Stimulated activated CD8-positive, alpha-beta memory T cell treated with anti-CD3 and anti-CD28 coated beads, Interleukin-4, amount 100 ng/mL, for 24 hours (primary cell): ENCODE results near the gene NLRP12.
"Not testable (repeated sequence)": the region's sequence is repeated elsewhere in the genome, so short reads cannot be mapped to it uniquely, and the experiment has no call there.

Experiments
- DNase-seq: peaks from one replicate; pipeline ENCODE4 v3.0.0-alpha.2; 2020; ENCODE audit warnings: low read depth

Gene NLRP12

DNA sequence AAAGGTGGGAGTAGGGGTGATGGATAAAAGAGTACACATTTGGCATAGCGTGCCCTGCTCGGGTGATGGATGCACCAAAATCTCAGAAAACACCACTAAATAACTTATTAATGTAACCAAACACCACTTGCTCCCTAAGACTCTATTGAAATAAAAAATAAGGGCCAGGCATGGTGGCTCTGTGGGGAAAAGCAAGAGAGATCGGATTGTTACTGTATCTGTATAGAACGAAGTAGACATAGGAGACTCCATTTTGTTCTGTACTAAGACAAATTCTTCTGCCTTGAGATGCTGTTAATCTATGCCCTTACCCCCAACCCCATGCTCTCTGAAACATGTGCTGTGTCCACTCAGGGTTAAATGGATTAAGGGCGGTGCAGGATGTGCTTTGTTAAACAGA, 14.3 kb upstream of the NLRP12 start:
- DNase-seq = not testable (repeated sequence)

DNA sequence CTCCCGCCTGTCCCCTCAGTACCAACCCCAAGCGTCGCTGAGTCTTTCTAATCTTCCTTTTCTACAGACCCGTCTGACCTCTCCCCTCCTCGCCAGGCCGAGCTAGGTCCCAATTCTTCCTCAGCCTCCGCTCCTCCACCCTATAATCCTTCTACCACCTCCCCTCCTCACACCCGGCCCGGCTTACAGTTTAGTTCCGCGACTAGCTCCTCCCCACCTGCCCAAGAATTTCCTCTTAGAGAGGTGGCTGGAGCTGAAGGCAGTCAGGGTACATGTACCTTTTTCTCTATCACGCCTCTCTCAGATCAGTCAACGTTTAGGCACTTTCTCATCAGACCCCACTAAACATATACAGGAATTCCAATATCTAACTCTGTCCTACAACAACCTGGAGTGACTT, 8.7 kb upstream of the NLRP12 start:
- not testable (repeated sequence) for DNase-seq

DNA sequence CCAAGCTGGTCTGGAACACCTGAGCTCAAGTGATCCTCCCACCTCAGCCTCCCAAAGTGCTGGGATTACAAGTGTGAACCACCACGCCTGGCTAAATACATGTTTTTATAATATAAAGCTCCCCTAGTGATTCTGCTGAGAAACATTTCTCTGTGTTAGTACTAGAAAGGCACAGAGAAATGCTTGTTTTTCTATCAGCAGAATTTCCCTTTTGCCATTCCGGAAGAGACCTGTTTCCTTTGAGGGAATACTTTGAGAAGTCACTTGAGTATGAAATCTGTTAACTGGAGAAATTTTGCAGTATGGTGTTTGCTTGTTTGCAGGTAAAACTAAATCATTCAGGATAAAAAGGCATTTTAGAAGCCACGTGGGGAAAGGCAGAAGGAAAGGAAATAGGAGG, 4.4 kb upstream of the NLRP12 start:
- DNase-seq = no peak

DNA sequence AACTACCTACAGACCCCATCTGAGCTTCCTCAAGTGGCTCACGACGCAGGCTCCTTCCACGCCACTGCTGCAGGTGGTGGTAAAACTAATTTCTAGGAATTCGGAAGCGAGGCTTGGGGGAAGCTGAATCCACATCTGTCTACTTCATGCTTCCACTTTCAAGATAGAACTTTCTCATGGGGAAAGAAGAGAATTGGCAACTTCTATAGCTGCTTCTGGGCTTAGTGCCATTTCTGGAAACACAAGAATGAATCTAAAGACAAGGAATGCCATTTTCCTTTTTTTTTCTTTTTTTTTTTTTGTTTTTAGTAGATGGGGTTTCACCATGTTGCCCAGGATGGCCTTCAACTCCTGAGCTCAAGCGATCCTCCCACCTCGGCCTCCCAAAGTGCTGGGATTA, 2.8 kb upstream of the NLRP12 start:
- no peak for DNase-seq

DNA sequence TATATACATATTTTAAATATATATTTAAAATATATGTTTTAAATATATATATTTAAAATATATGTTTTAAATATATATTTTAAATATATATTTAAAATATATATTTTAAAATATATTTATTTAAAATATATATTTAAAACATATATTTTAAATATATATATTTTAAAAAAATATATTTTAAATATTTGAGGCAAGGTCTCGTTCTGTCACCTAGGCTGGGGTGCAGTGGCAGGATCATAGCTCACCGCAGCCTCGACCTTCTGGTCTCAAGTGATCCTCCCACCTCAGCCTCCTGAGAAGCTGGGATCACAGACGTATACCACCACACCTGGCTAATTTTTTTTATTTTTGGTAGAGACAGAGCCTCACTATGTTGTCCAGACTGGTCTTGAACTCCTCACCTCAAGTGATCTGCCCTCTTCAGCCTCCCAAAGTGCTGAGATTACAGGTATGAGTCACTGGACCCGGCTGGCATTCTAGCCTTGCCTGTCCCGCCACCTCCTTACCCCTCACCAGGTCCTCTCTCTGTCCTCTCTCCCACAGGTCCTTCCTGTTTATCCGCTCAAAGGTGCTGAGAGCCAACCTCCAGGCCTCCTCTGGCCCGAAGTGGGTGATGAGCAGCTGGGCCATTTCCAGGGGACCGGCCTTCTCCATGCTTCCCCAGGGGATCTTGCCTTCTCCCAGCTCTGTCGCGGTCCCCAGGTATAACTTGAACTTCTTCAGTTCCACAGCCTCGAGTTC, 564 bp downstream of the NLRP12 start:
- no peak for DNase-seq

DNA sequence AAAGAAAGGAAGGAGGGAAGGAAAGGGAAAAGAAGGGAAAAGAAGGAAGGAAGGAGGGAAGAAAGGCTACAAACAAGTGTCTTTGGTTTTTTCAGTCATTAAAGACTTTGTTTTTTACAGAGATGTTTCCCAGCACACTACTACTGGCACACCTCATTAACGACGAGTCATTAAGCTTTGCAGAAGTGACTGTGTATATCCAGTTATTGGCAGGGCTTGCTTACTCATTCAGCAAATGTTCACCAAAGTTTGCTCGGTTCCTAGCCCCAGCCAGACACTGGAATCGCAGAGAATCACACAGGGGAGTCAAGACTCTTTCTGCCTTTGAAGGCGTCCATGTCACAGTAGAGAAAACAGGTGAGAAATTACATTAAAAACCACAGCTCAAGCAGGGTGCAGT, 4.3 kb downstream of the NLRP12 start:
- DNase-seq = no peak

DNA sequence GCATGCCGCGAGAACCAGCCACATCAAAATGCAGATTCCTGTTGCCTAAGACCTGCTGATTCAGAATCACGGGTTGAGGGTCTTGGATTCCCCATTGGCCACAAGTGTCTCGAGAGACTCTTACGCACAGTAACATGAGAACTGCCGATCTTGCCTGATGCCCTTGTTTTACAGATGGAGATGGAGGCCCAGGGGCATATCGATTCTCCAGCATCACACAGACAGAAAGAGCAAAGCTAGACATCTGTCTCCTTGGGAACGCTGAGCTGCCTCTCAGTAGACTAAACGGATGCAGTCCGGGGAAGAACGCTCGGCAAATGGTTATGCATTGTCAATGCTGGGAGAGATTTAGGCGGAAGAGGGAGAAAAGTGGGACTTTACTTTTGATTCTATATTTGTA, 5.4 kb downstream of the NLRP12 start:
- DNase-seq = no peak

DNA sequence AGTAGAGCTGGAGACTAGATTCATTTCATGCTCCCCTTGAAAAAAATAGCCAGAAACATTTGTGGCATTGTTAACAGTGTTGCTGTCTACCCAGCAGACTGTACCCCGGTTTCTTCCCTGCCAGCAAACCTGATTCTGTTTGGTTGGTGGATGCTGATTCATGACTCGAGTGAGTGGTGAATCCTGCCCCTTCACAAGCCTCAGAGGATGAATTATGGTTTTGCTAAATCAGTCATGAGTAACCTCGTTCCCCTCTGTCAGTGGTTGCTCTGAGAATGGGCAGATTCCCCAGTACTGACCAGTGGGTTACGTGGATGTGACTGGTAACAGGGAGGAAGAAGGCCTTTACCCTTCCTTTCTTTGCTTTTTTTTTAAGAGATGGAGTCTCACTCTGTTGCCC, 10.1 kb downstream of the NLRP12 start:
- DNase-seq = no peak

DNA sequence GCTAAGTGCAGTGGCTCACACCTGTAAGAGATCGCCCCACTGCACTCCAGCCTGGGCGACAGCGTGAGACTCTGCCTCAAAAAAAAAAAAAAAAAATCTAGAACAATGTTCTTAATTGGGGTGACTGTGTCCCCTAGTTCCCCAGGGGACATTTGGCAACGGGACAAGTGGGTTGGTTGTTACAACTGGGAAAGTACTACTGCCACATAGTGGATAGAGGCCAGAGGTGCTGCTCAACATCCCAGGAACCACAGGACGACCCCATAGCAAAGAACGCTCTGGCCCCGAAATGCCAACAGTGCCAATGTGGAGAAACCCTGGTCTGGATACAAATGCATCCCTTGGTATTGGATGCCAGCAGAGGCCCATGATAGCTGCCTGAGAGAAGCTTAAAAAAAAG, 11.8 kb downstream of the NLRP12 start:
- DNase-seq = no peak

DNA sequence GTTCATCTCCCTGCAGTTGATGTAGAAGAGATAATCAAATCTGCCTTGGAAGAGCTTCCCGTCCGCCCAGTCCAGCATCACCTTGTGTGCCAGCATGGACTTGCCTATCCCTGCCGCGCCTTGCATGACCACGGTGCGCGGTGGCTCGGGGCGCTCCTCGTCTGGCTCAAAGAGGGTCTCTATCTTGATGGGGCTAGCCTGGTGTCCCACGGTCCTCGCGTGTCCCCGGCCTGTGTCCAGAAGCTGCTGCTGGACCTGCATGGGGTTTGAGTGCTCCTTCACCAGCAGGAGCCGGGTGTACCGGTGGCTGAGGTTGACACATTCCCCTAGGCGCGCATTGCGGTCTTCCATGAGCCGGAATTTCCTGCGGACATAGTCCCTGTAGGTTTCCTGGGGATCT, 13.2 kb downstream of the NLRP12 start:
- DNase-seq = no peak

DNA sequence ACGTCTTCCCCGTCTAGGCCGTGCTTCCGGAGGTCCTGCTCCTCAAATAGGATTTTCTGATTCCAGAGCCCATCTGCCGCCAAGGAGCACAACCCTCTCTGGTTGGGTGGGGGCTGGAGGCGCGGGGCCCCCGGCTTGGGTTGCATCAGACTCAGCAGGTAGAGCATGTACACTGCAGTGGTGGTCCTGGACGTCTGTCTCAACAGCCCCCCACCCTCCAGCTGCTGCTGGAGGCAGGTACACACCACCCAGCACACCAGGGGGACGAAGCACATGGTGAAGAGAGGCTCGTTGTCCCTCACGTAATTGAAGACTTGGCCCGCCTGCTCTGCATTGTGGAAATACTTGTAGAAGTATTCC, 13.9 kb downstream of the NLRP12 start:
- DNase-seq = no peak

DNA sequence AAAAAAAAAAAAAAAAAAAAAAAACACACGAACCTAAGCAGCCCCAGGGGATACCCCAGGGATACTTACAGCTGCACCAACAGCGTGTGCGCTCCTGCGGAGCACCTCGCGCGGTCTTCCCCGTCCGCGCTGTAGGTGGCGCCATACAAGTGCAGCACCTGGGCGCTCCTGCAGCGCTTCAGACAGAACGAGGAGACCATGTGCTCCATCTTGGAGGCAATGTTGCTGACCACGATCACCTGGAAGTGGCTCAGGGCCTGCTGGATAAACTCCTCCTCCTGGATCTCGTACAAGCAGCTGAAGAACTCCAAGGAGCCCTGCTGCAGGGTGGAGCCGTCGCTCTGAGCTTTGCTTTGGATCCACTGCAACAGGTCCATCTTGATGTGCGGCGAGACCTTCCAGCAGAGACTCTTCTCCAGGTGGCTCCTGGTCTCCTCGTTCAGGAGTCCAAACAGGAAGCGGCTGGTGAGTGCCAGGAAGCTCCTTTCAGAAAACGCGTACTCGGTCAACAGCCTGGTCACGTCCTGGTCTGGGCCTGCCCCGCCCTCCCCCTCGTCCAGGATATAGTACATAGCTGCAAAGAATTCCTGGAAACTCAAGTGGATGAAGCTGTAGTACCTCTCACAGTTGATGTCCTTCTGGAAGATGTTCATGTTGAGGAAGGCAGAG, 14.5 kb downstream of the NLRP12 start:
- no peak for DNase-seq

DNA sequence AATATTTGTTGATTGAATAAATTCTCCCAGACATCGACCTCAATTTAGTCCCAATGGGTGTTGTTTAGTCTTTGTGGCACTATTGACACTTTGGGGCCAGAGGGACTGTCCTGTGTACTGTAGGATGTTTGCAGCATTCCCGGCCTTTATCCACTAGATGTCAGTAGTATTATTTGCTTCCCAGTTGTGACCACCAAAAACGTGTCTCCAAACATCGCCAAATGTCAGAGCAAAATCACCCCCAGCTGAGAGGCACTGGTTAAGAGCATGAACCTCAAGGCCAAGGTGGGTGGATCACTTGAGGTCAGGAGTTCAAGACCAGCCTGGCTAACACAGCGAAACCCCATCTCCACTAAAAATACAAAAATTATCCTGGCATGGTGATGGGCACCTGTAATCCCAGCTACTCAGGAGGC, 15.4 kb downstream of the NLRP12 start:
- DNase-seq = no peak

DNA sequence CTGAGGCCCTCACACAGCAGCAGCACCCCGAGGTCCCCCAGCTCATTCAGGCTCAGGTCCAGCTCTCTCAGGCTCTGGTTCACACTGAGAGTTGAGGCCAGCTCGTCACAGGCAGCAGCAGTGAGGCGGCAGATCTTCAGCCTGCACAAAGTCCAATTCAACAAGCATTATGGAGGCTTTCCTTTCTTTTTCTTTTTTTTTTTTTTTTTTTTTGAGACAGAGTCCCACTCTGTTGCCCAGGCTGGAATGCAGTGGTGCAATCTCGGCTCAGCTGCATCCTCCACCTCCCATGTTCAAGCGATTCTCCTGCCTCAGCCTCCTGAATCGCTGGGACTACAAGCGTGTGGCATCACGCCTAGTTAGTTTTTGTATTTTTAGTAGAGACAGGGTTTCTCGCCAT, 22.9 kb downstream of the NLRP12 start:
- DNase-seq = no peak

DNA sequence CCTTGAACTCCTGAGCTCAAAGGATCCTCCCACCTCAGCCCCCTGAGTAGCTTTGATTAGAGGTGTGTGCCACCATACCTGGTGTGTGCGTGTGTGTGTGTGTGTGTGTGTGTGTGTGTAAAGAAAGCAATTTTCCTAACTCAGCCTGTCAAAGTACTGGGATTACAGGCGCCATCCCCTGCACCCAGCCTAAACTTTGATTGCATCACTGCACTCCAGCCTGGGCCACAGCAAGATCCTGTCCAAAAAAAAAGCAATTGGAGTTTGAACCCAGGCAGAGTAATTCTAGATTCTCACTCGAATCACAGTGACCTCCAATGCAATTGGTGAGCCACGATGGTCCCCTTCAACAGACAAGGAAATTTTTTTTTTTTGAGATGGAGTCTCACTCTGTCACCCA, 29.1 kb downstream of the NLRP12 start:
- no peak for DNase-seq

DNA sequence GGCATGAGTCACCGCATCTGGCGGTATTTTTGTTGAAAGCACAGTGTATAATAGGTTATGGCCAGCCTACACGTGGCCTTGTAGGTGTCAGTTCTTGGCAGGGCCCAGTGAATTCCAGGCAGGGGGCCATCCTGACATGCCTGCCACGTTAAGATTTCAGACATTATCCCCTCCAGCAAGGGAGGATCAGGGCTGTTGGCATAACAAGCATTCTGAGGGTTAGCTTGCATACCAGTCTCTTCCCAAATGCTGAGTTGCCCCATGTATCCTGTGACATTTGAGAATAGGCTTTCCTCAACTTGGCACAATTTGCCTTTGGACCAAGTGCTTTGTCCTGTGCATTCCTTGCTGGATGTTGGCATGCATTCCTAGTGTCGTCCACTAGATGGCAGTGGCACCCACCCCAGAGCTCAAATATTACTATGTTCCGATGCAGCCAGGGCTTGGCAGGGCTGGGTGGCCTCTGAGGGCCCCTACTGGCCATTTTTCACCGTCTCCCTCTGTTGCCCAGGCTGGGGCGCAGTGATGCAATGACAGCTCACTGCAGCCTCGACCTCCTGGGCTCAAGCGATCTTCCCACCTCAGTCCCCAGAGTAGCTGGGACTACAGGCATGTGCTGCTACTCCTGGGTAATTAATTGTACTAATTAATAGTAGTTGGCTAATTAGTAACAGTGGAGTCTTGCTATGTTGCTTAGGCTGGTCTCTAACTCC, 31.2 kb downstream of the NLRP12 start:
- DNase-seq = peak; percentile 57

DNA sequence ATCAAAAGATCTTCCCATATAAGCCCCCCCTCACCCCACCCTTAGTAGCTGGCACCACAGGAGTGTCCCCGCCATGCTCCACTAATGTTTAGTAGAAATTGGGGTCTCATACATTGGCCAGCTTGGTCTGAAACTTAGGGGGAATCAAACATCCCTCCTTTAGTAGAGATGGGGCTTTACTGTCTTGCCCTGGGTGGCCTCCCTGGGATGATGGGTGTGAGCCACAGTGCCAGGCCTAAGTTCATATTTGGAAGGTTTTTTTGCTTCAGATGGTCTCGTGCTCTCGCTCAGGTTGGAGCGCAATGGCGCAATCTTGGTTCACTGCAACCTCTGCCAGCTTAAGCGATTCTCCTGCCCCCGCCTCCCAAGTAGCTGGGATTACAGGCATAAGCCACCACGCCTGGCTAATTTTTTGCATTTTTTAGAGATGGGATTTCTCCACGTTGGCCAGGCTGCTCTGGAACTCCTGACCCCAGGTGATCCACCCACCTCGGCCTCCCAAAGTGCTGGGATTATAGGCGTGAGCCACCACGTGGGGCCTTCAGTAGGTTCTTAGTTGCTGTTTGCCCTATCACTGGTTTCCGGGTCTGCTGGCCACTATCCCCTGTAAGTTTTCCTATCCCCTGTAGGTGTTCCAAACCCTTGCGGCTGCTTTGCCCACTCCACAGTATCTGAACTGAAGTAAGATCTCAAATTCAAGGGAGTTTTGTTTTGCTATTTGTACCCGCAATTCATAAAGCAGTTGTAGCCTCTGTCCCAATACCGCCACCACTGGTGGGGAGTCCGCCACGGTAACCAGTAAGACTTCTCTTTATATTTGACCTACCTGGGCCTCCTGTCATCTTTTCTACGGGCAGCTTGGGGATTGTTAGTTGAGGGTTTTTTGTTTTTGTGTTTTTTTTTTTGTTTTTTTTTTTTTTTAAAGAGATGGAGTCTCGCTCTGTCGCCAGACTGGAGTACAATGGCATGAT, 34.1 kb downstream of the NLRP12 start:
- DNase-seq = no peak

DNA sequence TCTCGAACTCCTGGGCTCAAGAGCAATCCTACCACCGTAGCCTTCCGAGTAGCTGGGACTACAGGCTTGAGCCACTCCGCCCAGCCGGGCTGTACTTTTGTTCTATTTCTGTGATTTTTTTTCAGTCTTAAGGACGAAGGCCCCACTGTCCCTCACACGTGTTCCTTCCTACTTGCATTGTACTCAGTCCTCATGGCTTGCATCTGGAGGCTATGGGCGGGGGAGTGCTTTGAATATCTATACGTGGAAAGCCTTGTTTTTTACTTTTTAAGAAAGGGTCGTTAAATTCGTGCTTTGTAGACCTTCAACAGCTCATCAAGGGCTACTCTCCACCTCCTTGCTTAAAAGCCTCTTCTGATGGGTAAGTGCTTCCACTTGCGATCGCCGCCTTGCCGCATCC, 36.8 kb downstream of the NLRP12 start:
- DNase-seq = no peak

DNA sequence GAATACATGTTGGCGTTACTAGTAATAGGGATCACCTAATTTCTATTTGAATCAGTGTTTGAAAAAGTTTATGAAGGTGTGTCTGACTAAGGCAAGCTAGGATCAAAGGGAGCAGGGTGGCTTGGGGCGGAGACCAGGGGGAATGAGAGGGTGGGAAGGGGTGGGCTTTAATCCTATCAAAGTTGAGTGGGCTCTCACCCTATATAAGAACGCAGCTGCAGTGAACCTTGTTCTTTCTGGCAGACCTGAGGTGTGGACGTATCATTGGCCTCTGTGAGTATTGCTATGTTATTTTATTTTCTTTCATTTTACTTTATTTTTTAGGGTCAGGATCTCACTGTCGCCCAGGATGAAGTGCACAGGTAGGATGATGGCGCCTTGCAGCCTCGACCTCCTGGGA, 37.4 kb downstream of the NLRP12 start:
- no peak for DNase-seq

DNA sequence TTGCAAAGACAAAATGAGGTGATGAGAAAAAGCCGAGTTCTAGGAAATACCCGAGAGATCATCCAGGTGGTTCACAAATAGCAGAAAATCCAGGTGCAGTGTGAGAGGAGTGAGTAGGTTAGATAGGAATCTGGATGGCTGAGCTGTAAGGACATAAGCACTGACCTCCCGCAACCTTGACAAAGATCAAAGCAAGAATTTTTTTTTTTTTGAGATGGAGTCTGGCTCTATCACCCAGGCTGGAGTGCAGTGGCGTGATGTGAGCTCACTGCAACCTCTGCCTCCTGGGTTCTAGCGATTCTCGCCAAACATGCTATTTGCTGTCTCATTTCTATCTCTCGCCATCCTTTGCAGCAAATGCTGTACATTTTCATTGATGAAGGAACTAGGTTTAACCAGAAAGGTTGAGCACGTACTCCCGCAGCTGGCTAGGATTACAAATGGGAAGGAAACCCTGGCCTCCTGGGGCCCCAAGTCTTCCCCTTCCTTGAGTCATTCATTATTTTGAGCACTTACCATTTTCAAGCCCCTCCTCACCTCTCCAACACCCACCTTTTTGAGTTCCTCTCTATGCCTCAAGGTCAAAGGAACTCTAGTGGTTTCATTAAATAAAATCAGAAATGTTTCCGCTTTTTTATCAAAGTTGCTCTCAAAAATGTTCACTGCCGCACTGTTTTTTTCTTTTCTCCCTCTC, 38.8 kb downstream of the NLRP12 start:
- DNase-seq = no peak

DNA sequence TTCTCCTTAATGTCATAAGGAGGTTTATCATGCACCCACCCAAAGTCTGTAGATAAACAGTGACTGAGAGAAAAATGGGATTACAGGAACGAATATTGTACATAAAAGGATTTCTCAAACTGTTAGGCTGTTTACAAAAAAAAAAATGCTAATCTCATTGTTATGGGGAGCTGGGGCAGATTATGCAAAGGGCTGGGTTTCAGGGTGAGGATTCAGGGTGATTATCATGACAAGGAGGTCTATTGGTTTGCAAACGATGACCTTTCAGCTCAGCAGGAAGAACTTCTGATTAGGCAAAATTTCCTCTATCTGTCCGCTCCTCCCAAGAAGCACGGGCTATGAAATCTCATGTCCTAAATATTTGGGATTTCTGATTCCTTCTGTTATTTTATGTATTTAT, 41.4 kb downstream of the NLRP12 start:
- DNase-seq = no peak

DNA sequence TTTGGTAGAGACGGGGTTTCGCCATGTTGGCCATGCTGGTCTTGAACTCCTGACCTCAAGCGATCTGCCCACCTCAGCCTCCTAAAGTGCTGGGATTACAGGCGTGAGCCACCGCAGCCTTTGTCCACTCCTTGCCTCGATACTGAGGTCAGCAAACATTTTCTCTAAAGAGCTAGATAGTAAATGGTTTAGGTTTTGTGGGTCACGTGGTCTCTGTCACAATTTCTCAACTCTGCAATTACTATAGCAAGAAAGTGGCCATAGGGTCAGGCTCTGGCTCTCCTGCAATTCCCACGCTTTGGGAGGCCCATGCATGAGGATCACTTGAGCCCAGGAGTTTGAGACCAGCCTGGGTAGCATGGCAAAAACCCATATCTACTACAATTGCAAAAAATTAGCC, 42.8 kb downstream of the NLRP12 start:
- not testable (repeated sequence) for DNase-seq
